A549 (cell line): ENCODE results near the gene LOC101059915.
"Not testable (repeated sequence)": the region's sequence is repeated elsewhere in the genome, so short reads cannot be mapped to it uniquely, and the experiment has no call there.

Source experiments
- ATAC-seq, 2 experiments: fragments of 200-7000 bp in 1 of 2; fragments of >200 bp in 1 of 2; cut with Nextera tagmentation in 1 of 2; cut with Tn5 transposase in 1 of 2; 3 replicates each; pipeline versions ENCODE4 v1.8.0 to v1.9.1; 2018 to 2020; ENCODE audit warnings: mild to moderate bottlenecking in 1 of 2, moderate library complexity in 1 of 2
- CTCF ChIA-PET: fragments of 300-600 bp; sonication (Branson Sonifier 250); formaldehyde crosslinking; extraction: SDS; loops from one replicate; lab custom pipeline; 2021; ENCODE audit warnings: antibody characterized with exemption, inconsistent platforms; lab: Yijun Ruan, JAX
- POLR2A ChIA-PET: fragments of 350-600 bp; formaldehyde crosslinking; extraction: SDS; loops from one replicate; lab custom pipeline; 2021; ENCODE audit warnings: antibody characterized with exemption, inconsistent platforms; lab: Yijun Ruan, JAX
- DNase-seq, 2 experiments: peaks; one replicate each; pipeline versions ENCODE4 v3.0.0 to v3.0.0-alpha.2; 2011 to 2016; ENCODE audit warnings: low read depth in 1 of 2, low spot score in 1 of 2
- FAIRE-seq: peaks from 2 replicates; lab custom pipeline; 2011; peaks lifted over from hg19 to GRCh38; lab: Jason Lieb, UNC
- H3K27ac ChIP-seq, 2 experiments: fragments of >200 bp; sonication (Bioruptor Twin); formaldehyde crosslinking; 3 replicates each; pipeline ENCODE4 v1.5.1; 2016 to 2017
- H3K4me1 ChIP-seq: fragments of >200 bp; sonication (Bioruptor Twin); formaldehyde crosslinking; 3 replicates; pipeline ENCODE4 v1.6.1; 2016
- H3K4me2 ChIP-seq: fragments of >200 bp; sonication (Bioruptor Twin); formaldehyde crosslinking; 3 replicates; pipeline ENCODE4 v1.6.1; 2016
- H3K4me3 ChIP-seq: fragments of >200 bp; sonication (Bioruptor Twin); formaldehyde crosslinking; 3 replicates; pipeline ENCODE4 v1.5.1; 2016
- H3K9me3 ChIP-seq: fragments of >200 bp; sonication (Bioruptor Twin); formaldehyde crosslinking; 3 replicates; pipeline ENCODE4 v1.6.1; 2016
- ATOH8 ChIP-seq: fragments of 250-450 bp; sonication (Bioruptor Pico); IDR thresholded peaks from 2 replicates; pipeline ENCODE4 v1.5.0; 2020; ENCODE audit warnings: low read depth, mild to moderate bottlenecking, moderate library complexity
- EHF ChIP-seq: fragments of 250-450 bp; sonication (Bioruptor Pico); IDR thresholded peaks from 2 replicates; pipeline ENCODE4 v1.5.0; 2020; ENCODE audit warnings: mild to moderate bottlenecking
- EHMT2 ChIP-seq: fragments of 200-600 bp; sonication (generic); IDR thresholded peaks from 2 replicates; pipeline ENCODE4 v1.6.1; 2016; ENCODE audit warnings: antibody characterized with exemption, low read depth, mild to moderate bottlenecking, moderate library complexity
- FOSL2 ChIP-seq, 2 experiments: fragments of 450-650 bp in 1 of 2; fragments of >200 bp in 1 of 2; sonication (Bioruptor Twin) in 1 of 2; formaldehyde crosslinking; IDR thresholded peaks; 2 replicates each; pipeline versions ENCODE4 v1.5.0 to v1.6.1; 2016 to 2020; ENCODE audit warnings: mild to moderate bottlenecking in 1 of 2, moderate library complexity in 1 of 2
- HMGXB4 ChIP-seq: fragments of 250-450 bp; sonication (Bioruptor Pico); IDR thresholded peaks from 2 replicates; pipeline ENCODE4 v1.5.0; 2021; ENCODE audit warnings: mild to moderate bottlenecking, moderate library complexity, borderline replicate concordance
- HOXB5 ChIP-seq: fragments of 250-450 bp; sonication (Bioruptor Pico); IDR thresholded peaks from 2 replicates; pipeline ENCODE4 v1.5.0; 2020; ENCODE audit warnings: mild to moderate bottlenecking, moderate library complexity
- KDM1A ChIP-seq: fragments of 200-600 bp; sonication (generic); IDR thresholded peaks from 2 replicates; pipeline ENCODE4 v1.6.1; 2016; ENCODE audit warnings: low read depth, mild to moderate bottlenecking
- MAFK ChIP-seq: fragments of 450-650 bp; IDR thresholded peaks from 2 replicates; pipeline ENCODE4 v1.6.1; 2014; ENCODE audit not compliant: partially characterized antibody
- MAX ChIP-seq: IDR thresholded peaks from 2 replicates; pipeline ENCODE4 v1.6.1; 2012
- NFE2L2 ChIP-seq: fragments of 150-350 bp; conservative IDR thresholded peaks from 2 replicates; pipeline ENCODE4 v1.6.1; 2014; ENCODE audit warnings: low read length
- NPAS2 ChIP-seq: fragments of 250-450 bp; sonication (Bioruptor Pico); IDR thresholded peaks from 2 replicates; pipeline ENCODE4 v1.8.0; 2022; ENCODE audit warnings: mild to moderate bottlenecking, moderate library complexity, borderline replicate concordance
- POLR2A ChIP-seq: IDR thresholded peaks from 2 replicates; pipeline ENCODE4 v1.6.1; 2012; ENCODE audit warnings: mild to moderate bottlenecking, low read length
- RAD21 ChIP-seq, 2 experiments: fragments of >200 bp in 1 of 2; sonication (Bioruptor Twin) in 1 of 2; formaldehyde crosslinking in 1 of 2; IDR thresholded peaks in 1 of 2; conservative IDR thresholded peaks in 1 of 2; 2 replicates in 1 of 2; 3 replicates in 1 of 2; pipeline ENCODE4 v1.6.1; 2012 to 2018; ENCODE audit warnings: inconsistent platforms in 1 of 2
- RFX5 ChIP-seq: fragments of 450-650 bp; IDR thresholded peaks from 2 replicates; pipeline ENCODE4 v1.7.1; 2014; ENCODE audit warnings: antibody characterized with exemption, mild to moderate bottlenecking, moderate library complexity
- RNF2 ChIP-seq: fragments of 200-600 bp; sonication (generic); IDR thresholded peaks from 2 replicates; pipeline ENCODE4 v1.6.1; 2016; ENCODE audit warnings: low read depth, mild to moderate bottlenecking, antibody characterized with exemption, moderate library complexity, borderline replicate concordance
- SMC3 ChIP-seq: fragments of >200 bp; sonication (Bioruptor Twin); formaldehyde crosslinking; IDR thresholded peaks from 3 replicates; pipeline ENCODE4 v1.6.1; 2018; ENCODE audit warnings: inconsistent platforms
- TFCP2L1 ChIP-seq: fragments of 250-450 bp; sonication (Bioruptor Pico); IDR thresholded peaks from 2 replicates; pipeline ENCODE4 v1.5.0; 2021; ENCODE audit warnings: mild to moderate bottlenecking
- ZNF302 ChIP-seq: fragments of 250-450 bp; sonication (Bioruptor Pico); IDR thresholded peaks from 2 replicates; pipeline ENCODE4 v1.9.0; 2021; ENCODE audit warnings: inconsistent platforms, mild to moderate bottlenecking, moderate library complexity
- WGBS: methylation state at CpG from one replicate; pipeline ENCODE4 v1.1.6; 2017; ENCODE audit errors: missing lambda C conversion rate; 5-methylcytosine and 5-hydroxymethylcytosine counted together
- TF ChIP-seq, protein P1 (sequence below): fragments of >200 bp; sonication (Bioruptor Twin); formaldehyde crosslinking; IDR thresholded peaks from 3 replicates; pipeline ENCODE4 v1.5.1; 2016
- TF ChIP-seq, protein P2 (sequence below): IDR thresholded peaks from 2 replicates; pipeline ENCODE4 v1.6.1; 2012; ENCODE audit warnings: low read depth, borderline replicate concordance
- TF ChIP-seq, protein P3 (sequence below): fragments of >200 bp; sonication (Bioruptor Twin); formaldehyde crosslinking; IDR thresholded peaks from 3 replicates; pipeline ENCODE4 v1.6.1; 2016

Gene LOC101059915

DNA sequence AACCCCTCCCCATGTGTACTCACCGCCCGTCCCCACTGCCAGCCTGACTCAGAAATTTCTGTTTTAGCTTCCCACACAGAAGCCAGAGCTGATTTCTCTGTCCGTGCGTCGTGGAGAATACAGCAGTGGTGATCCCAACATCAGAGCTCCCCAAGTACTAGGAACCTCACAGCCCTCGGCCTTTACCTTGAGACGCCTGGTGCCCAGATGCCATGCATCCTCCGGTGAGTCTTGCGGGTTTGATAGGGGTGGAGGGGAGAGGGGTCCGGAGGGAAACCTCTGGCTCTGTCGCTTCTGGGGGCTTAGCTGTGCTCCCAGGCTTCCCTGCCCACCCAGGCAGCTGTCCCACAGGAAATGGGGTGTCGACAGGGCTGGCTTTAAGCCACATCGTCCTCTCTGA, 2.1 kb downstream of the LOC101059915 start:
- ATAC-seq (no peak), DNase-seq (no peak)
- CTCF ChIA-PET = interaction anchor here (0.6 to 1.3 kb wide), 3 partner anchors 190 to 1005 kb away, joined by 3 to 4 read pairs (median 3); no protein-coding TSS in a partner anchor
- H3K27ac ChIP-seq = no peak overlapping the region
- no peak overlapping the region for H3K4me2 ChIP-seq
- WGBS = 56% methylated on average over 6 of the region's 13 CpGs
- TF ChIP-seq MAFK (no peak), MAX (no peak), NFE2L2 (no peak)
- TF ChIP-seq, all 56 proteins: peak for 0
- POLR2A ChIA-PET = no interaction called here
- Histone ChIP-seq H3K9me3 (no peaks in the 10 kb centered on the region), H3K4me3 (no peak overlapping the region), H3K4me1 (no peaks in the 10 kb centered on the region)
- no peak for FAIRE-seq

DNA sequence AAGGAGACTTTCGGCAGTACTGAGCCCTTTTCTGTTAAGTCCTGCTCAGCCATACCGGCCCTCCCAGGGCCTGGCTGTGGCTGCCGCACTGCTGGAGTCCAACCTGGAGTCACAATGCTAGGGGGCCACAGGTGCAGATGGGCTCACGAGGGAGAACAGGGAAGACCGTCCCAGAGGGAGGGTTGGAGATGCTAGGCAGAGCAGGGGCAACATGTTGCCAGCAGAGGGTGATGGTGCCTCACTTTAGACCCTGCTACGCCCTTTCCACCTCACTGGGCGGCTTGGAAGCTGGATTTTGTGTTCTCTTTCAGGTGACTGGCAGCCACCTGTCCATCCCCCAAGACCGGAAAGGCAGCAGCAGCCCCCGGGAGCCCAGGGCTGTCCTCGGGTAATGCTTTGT, 2.6 kb downstream of the LOC101059915 start:
- 22% methylated on average over 3 of the region's 10 CpGs for WGBS
- peak in 1 of 2 experiments; percentile 25 for DNase-seq
- H3K27ac ChIP-seq, H3K4me1 ChIP-seq, FAIRE-seq, H3K9me3 ChIP-seq, H3K4me3 ChIP-seq, POLR2A ChIA-PET, H3K4me2 ChIP-seq: not testable (repeated sequence)
- TF ChIP-seq, protein P1, sequence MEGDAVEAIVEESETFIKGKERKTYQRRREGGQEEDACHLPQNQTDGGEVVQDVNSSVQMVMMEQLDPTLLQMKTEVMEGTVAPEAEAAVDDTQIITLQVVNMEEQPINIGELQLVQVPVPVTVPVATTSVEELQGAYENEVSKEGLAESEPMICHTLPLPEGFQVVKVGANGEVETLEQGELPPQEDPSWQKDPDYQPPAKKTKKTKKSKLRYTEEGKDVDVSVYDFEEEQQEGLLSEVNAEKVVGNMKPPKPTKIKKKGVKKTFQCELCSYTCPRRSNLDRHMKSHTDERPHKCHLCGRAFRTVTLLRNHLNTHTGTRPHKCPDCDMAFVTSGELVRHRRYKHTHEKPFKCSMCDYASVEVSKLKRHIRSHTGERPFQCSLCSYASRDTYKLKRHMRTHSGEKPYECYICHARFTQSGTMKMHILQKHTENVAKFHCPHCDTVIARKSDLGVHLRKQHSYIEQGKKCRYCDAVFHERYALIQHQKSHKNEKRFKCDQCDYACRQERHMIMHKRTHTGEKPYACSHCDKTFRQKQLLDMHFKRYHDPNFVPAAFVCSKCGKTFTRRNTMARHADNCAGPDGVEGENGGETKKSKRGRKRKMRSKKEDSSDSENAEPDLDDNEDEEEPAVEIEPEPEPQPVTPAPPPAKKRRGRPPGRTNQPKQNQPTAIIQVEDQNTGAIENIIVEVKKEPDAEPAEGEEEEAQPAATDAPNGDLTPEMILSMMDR = peak; percentile 41
- TF ChIP-seq SMC3 (0 out of 3 replicates have a peak, but pooled peaks have one; percentile 21), RAD21 (conservative IDR thresholded peaks at IDR 0.05 in 1 of 2, IDR thresholded peaks at IDR 0.05 in 1 of 2) (peak; percentile 49 to 67; a peak in 4 of 5 replicates)
- CTCF ChIA-PET = interaction anchor here (0.6 to 1.3 kb wide), 3 partner anchors 190 to 1005 kb away, joined by 3 to 4 read pairs (median 3); no protein-coding TSS in a partner anchor
- ATAC-seq = peak; percentile 89 to 95

GRCh38 chrX:71671043-71671780, 3.9 kb downstream of the LOC101059915 start:
- Histone ChIP-seq H3K4me3 (no peak overlapping the region), H3K4me1 (no peaks in the 10 kb centered on the region), H3K4me2 (no peak overlapping the region)
- DNase-seq = no peak
- POLR2A ChIA-PET = no interaction called here
- WGBS = 46% methylated on average over 11 of the region's 12 CpGs
- TF ChIP-seq NPAS2 (no peak), ATOH8 (CRISPR knock-in tag) (no peak), RNF2 (no peak), HOXB5 (CRISPR knock-in tag) (no peak), EHF (no peak), FOSL2 (IDR thresholded peaks at IDR 0.05) (no peak), FOSL2 (CRISPR knock-in tag; IDR thresholded peaks at IDR 0.05) (no peak), RAD21 (conservative IDR thresholded peaks at IDR 0.05 in 1 of 2, IDR thresholded peaks at IDR 0.05 in 1 of 2) (no peak), ZNF302 (CRISPR knock-in tag) (no peak), RFX5 (no peak), HMGXB4 (CRISPR knock-in tag) (no peak), EHMT2 (no peak), POLR2A (no peak), TFCP2L1 (CRISPR knock-in tag) (no peak), KDM1A (no peak)
- TF ChIP-seq, protein P2, sequence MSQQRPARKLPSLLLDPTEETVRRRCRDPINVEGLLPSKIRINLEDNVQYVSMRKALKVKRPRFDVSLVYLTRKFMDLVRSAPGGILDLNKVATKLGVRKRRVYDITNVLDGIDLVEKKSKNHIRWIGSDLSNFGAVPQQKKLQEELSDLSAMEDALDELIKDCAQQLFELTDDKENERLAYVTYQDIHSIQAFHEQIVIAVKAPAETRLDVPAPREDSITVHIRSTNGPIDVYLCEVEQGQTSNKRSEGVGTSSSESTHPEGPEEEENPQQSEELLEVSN = no peak
- TF ChIP-seq, protein P3, sequence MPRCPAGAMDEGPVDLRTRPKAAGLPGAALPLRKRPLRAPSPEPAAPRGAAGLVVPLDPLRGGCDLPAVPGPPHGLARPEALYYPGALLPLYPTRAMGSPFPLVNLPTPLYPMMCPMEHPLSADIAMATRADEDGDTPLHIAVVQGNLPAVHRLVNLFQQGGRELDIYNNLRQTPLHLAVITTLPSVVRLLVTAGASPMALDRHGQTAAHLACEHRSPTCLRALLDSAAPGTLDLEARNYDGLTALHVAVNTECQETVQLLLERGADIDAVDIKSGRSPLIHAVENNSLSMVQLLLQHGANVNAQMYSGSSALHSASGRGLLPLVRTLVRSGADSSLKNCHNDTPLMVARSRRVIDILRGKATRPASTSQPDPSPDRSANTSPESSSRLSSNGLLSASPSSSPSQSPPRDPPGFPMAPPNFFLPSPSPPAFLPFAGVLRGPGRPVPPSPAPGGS = no peak
- TF ChIP-seq, all 56 proteins: peak for 0
- FAIRE-seq (no peak), ATAC-seq (no peak)
- Histone ChIP-seq H3K27ac (no peak overlapping the region), H3K9me3 (no peaks in the 10 kb centered on the region)
- CTCF ChIA-PET = no interaction called here
